Astrocyte (in vitro differentiated cells and primary cell): Measurements from ENCODE around the gene KIF20B.

ENCODE experiments used
- CTCF ChIP-seq: IDR thresholded peaks from 2 replicates; pipeline ENCODE4 v1.5.1; 2011; ENCODE audit warnings: low read depth, mild to moderate bottlenecking, inconsistent platforms, low read length, moderate library complexity; ENCODE audit not compliant: insufficient read depth
- EZH2 ChIP-seq: IDR thresholded peaks from 2 replicates; pipeline ENCODE4 v1.6.1; 2012; ENCODE audit warnings: mild to moderate bottlenecking, low read length, inconsistent platforms; ENCODE audit not compliant: insufficient read depth

GRCh38 chr10:89798092-89798491 is 96.7 kb downstream of the KIF20B start:
- TF ChIP-seq CTCF (no peak), EZH2 (no peak)
